Measurements from ENCODE around the gene PCGF5.

DNA sequence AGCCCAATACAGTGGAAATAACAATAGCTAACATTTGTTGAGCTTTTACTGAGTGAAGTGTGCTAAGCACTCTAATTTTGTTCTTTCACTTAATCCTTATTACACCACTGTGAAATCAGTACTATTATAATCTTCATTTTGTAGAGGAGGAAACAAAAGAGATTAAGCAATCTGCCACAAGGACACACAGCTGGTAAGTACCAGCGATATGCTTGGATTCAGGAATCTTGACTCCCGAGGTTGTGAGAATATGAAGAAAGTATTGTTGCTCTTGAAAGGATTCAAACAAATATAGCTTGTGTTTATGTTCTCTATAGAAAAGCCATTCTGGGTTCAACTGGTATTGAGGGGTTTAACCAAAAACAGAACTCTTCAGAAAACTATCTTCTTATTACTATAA lies 96.0 kb downstream of the PCGF5 start:
- TF ChIP-seq, protein P1, sequence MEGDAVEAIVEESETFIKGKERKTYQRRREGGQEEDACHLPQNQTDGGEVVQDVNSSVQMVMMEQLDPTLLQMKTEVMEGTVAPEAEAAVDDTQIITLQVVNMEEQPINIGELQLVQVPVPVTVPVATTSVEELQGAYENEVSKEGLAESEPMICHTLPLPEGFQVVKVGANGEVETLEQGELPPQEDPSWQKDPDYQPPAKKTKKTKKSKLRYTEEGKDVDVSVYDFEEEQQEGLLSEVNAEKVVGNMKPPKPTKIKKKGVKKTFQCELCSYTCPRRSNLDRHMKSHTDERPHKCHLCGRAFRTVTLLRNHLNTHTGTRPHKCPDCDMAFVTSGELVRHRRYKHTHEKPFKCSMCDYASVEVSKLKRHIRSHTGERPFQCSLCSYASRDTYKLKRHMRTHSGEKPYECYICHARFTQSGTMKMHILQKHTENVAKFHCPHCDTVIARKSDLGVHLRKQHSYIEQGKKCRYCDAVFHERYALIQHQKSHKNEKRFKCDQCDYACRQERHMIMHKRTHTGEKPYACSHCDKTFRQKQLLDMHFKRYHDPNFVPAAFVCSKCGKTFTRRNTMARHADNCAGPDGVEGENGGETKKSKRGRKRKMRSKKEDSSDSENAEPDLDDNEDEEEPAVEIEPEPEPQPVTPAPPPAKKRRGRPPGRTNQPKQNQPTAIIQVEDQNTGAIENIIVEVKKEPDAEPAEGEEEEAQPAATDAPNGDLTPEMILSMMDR (tag by site-specific recombination; IDR thresholded peaks at IDR 0.05): no peak
- no peak for TF ChIP-seq ZBTB7A (tag by site-specific recombination; IDR thresholded peaks at IDR 0.05; ENCODE audit: low read depth)
- no peak for TF ChIP-seq ZNF174 (tag by site-specific recombination; IDR thresholded peaks at IDR 0.05)
- no peak for TF ChIP-seq TCF7L2 (IDR thresholded peaks at IDR 0.05; ENCODE audit: borderline replicate concordance, low read depth, low read length)

All from HEK293 (cell line).